HG03135 (cell line): Measurements from ENCODE around the gene CFTR.
"Not testable (repeated sequence)": the region's sequence is repeated elsewhere in the genome, so short reads cannot be mapped to it uniquely, and the experiment has no call there.

ENCODE experiments used
- ATAC-seq: cut with Tn5 transposase; IDR thresholded peaks from one replicate; pipeline ENCODE4 v1.9.1; 2021; ENCODE audit warnings: mild to moderate bottlenecking, moderate library complexity; ENCODE audit not compliant: unreplicated experiment

CFTR gene

DNA sequence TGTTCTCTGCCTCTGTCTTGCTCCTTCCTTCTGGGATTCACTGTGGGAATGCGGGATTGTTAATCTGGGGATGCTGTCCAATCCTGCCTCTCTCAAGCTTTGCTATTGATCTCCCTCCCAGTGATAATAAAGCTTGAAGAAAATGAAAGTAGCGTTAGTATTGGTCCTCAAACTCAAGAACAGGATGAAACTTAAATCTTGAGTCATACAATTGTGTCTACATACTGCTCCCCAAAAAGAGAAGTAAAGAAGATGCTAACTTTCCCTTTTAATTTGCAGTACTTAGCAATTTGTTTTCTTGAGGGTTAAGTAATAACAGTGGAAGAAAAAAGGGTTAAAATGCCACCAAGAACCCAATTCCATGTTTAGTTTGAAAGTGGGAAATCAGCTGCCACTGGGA is 13.6 kb downstream of the CFTR start:
- ATAC-seq: no peak

DNA sequence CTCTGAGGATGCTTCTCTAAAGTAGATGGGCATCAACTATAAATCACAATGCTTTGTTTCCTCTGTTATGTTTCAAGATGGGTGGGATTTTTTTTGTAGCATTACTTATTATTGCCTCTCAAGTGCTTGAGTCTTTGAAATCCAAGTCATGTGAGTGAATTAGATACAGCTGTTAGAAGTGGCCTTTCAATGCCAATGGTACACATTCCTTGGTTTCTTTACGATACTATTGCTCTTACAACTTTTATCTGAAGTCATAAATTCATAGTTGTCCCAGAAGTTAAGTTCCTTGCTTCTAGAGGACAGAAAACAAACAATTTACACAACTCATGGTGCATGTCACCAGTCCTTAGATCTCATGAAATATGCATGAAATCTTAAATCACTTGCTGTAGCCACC is 15.5 kb downstream of the CFTR start:
- no peak for ATAC-seq

DNA sequence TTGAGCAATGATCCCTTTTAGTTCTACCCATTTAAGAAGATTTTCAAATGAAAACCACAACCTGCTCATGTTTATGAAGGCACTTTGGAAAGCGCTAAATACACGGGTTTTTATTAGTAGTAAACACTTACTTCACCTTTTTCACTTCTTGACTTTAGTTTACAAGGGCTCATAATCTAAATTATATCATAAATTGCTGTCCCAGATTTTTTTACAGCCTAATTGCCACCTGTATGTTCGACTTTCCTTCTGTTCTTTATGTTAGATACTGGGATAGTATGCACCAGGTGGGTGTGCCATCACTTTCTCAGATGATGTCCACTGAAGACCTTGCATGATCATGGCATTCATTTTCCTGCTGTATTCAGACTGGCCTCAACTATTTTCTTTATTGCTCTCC is 22.5 kb downstream of the CFTR start:
- ATAC-seq: no peak

DNA sequence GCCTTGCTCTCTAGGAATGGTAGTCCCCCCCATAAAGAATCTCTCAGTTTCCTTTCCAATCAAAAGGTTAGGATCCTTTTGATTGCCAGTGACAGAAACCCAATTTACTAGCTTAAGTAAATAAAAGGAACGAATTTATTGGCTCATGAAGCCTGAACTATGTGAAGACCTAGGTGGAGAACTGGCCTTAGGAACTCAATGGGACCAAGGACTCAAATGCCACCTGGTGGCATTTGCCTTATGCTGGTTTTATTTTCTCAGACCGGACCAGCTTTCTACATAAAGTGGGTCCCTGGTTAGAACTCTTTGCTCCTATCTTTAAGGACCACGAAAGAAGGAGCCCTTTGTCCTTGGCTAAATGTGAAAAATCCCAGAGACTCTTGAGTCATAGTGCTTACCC is 25.4 kb downstream of the CFTR start:
- ATAC-seq: no peak

DNA sequence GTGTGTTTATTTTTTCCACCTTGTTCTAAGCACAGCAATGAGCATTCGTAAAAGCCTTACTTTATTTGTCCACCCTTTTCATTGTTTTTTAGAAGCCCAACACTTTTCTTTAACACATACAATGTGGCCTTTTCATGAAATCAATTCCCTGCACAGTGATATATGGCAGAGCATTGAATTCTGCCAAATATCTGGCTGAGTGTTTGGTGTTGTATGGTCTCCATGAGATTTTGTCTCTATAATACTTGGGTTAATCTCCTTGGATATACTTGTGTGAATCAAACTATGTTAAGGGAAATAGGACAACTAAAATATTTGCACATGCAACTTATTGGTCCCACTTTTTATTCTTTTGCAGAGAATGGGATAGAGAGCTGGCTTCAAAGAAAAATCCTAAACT is 28.9 kb downstream of the CFTR start:
- no peak for ATAC-seq

DNA sequence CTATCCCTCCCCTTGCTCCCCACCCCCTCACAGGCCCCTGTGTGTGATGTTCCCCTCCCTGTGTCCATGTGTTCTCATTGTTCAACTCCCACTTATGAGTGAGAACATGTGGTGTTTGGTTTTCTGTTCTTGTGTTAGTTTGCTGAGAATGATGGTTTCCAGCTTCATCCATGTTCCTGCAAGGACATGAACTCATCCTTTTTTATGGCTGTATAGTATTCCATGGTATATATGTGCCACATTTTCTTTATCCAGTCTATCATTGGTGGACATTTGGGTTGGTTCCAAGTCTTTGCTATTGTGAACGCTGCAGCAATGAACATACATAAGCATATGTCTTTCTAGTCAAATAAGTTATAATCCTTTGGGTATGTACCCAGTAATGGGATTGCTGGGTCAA is 37.4 kb downstream of the CFTR start:
- not testable (repeated sequence) for ATAC-seq

DNA sequence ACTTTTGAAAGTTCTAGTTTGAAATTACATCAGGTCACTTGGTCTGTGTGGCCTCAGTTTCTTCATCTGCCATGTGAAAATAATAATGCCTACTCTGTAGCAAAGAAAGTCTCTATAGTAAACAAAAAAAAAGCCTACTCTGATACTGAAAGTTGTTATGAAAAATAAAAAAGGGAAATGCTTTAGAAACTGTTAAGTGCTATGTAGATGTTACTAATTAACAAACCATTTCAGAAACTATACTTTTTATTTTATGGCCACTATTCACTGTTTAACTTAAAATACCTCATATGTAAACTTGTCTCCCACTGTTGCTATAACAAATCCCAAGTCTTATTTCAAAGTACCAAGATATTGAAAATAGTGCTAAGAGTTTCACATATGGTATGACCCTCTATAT is 50.6 kb downstream of the CFTR start:
- no peak for ATAC-seq

DNA sequence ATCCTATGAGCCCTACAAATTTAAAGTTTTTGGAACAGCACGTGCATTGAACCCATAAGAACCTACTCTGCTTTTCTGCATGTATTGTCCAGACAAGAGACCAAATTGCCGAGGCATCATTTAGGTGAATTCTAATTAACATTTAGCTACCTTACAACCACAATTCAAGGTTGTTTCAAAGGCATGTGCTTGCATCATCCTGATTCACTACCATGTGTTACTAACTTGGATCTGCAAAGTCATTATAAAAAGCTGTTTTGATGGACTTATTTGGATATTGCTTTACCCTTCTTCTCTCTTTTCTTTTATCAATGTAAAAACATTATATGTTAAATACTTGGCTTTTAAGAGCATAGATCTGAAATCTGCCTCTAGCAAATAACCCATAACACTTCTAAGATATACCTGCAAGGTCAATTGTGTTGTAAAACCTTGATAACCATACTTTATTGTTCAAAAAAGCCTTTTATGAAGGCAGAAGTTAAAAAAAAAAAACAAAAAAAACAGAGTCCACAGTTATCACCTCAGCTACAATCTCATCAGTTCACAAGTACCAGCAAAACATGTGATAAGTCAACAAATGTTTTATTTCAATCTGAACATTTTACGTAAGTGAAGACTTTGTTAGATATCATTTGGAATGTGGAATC is 51.9 kb downstream of the CFTR start:
- ATAC-seq: no peak

DNA sequence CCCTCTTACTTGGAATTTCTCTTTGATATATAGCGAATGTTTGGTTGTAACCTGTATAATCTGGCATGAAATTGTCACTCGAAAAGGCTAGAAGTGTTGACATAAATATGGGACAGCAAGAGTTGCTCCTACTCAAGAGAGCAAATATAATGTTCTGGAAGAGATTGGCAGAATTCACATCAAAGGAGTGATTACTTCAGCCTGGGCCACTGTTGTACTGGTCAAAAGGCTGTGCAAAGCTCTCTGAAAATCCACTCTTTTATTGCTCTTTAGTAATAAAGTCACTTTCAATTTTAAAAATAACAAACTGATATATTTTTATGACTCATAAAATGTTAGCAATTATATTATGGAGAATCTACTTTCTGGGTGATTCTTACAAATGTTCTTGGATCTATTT is 58.2 kb downstream of the CFTR start:
- ATAC-seq: no peak

DNA sequence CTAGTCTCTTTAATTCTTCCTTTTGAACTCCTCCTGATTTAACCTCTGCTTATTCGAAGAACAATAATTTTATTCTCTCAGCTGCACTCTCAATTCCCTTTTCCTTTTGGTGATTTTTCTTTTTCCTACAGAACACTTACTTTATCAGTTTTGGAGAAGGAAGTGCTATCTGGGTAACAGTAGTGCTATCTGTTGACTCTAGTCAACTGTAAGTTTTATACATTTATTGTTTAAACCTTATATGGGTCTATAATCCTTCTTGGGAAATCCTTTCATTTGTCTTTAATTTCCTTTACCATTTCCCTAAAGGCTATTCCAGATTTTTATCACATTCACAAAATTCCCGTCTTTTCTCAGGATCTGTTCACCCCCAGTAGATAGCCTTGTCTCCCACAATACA is 64.2 kb downstream of the CFTR start:
- no peak for ATAC-seq

DNA sequence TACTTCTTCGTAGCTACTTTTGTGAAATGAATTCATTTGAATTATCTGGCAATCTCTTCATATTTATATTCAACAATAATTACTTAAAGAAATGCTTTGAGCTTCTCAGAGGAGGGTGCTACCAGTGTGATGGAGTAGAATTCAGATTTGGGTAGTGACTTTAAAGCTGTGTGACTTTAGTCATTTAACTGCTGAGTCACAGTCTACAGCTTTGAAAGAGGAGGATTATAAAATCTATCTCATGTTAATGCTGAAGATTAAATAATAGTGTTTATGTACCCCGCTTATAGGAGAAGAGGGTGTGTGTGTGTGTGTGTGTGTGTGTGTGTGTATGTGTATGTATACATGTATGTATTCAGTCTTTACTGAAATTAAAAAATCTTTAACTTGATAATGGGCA is 68.2 kb downstream of the CFTR start:
- no peak for ATAC-seq

DNA sequence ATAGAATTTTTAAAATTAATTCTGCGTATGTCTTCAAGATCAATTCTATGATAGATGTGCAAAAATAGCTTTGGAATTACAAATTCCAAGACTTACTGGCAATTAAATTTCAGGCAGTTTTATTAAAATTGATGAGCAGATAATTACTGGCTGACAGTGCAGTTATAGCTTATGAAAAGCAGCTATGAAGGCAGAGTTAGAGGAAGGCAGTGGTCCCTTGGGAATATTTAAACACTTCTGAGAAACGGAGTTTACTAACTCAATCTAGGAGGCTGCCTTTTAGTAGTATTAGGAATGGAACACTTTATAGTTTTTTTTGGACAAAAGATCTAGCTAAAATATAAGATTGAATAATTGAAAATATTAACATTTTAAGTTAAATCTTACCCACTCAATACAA is 70.8 kb downstream of the CFTR start:
- no peak for ATAC-seq

DNA sequence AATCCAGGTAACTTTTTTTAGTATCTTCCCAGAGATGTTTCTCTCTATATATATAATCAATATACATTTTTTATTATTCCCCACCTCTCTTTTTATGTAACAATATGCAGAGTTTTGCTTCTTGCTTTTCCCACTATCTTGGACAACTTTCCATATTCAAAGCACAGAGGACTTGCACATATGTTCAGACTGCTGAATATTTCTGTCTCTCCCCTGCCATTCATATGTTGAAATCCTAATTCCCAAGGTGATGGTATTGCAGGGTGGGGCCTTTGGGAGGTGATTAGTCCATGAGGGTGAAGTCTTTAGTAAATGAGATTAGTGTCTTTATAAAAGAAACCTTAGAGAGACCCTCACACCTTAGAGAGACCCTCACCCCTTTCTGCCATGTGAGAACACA is 72.8 kb downstream of the CFTR start:
- no peak for ATAC-seq

DNA sequence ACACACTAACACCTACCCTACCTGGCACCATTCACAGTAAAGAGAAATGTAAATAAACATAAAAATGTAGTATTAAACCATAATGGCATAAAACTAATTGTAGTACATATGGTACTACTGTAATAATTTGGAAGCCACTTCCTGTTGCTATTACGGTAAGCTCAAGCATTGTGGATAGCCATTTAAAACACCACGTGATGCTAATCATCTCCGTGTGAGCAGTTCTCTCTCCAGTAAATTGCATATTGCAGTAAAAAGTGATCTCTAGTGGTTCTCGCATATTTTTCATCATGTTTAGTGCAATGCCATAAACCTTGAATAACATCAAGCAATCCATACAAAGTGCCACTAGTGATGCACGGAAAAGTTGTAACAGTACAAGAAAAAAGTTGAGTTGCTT is 75.4 kb downstream of the CFTR start:
- no peak for ATAC-seq

DNA sequence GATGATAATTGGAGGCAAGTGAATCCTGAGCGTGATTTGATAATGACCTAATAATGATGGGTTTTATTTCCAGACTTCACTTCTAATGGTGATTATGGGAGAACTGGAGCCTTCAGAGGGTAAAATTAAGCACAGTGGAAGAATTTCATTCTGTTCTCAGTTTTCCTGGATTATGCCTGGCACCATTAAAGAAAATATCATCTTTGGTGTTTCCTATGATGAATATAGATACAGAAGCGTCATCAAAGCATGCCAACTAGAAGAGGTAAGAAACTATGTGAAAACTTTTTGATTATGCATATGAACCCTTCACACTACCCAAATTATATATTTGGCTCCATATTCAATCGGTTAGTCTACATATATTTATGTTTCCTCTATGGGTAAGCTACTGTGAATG is 79.6 kb downstream of the CFTR start:
- no peak for ATAC-seq

DNA sequence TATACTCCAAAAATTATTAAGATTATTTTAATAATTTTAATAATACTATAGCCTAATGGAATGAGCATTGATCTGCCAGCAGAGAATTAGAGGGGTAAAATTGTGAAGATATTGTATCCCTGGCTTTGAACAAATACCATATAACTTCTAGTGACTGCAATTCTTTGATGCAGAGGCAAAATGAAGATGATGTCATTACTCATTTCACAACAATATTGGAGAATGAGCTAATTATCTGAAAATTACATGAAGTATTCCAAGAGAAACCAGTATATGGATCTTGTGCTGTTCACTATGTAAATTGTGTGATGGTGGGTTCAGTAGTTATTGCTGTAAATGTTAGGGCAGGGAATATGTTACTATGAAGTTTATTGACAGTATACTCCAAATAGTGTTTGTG is 80.2 kb downstream of the CFTR start:
- ATAC-seq: no peak

DNA sequence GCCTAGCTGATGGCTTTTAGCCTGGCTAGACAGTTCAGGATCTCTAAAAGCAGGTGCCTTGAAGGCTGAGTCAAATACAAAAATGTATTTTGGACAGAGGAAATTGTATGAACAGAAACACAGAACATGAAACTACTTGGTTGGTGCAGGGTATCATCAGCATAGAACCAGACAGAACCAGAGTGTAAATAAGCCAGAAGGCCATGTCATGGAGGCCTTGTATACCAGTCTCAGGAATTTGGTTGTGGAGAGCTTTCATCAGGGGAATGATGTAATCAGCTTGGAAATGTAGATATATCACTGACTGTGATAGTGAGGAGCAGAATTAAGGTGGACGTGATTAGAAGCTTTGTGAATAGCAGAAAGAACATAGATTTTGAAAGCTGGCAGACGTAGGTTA is 82.9 kb downstream of the CFTR start:
- no peak for ATAC-seq

DNA sequence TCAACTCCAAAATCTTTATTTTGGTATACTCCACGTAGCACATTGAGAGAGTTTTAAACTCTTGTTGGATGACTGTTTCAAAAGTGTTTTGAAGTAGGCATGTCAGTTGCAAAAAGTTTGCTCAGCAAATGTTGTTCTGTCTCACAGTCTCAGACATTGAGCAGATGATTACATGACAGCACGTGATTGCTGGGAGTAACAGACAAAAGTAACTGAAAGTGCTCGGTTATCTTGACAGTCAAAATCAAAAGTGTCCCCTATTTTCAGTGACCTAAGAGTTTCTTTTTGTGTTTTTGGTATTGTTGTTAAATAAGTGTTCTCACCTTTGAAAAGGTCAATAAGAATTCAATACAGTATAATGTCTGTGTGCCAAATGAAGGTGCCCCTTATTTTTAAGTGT is 84.3 kb downstream of the CFTR start:
- ATAC-seq: no peak

DNA sequence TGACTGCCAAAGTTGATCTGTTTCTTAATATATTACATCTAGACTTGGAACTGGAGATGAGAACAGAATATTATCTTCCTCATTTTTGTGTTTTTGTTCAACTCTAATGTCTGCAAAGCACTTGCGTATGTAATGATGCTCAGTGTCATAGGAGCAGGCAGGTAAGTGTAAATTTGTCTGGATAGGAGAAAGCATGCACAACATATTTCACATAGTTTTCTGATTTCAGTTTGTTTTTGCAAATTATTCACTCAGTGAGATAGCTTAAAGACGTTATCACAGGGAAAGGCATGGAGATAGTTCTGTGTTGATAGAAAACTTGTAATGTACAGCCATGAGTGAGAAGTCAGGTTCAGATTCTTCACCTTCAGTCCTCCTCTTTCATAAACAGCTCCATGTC is 84.8 kb downstream of the CFTR start:
- no peak for ATAC-seq

DNA sequence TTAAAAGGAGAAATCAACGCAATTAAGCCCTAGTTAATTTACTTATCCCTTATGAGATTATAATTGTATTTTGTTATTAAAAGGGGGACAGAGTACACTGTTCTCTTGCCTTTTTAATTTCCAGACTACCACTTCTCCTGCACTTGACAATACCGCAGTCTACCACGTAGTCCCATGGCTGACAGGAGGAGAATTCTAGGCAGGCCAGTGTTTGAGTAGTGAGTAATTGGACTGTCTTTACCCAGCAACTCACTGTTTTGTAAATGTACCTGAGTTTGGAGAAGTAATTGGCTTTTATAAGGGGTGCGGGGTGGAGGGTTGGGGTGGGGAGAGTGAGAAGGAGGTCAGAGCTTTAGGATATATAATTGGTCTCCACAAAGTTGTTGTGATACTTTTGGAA is 85.4 kb downstream of the CFTR start:
- ATAC-seq: no peak

DNA sequence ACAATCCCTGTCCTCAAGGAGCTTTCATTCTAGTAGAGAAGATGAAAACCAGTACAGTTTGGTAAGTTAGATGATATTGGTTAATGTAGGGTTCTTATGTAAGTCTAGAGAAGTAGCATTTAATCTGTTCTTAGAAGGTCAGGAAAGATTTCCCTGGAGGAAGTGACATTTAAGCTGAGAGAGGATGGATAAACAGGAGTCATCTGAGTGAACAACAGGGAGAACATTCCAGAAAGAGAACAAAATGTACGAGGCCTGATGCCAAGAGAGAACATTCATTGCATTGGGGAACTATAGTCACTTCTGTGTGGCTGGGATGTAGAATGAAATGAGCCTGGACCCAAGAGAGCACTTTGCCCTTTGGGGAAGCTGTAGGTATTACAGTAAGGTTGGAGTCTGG is 88.0 kb downstream of the CFTR start:
- no peak for ATAC-seq

DNA sequence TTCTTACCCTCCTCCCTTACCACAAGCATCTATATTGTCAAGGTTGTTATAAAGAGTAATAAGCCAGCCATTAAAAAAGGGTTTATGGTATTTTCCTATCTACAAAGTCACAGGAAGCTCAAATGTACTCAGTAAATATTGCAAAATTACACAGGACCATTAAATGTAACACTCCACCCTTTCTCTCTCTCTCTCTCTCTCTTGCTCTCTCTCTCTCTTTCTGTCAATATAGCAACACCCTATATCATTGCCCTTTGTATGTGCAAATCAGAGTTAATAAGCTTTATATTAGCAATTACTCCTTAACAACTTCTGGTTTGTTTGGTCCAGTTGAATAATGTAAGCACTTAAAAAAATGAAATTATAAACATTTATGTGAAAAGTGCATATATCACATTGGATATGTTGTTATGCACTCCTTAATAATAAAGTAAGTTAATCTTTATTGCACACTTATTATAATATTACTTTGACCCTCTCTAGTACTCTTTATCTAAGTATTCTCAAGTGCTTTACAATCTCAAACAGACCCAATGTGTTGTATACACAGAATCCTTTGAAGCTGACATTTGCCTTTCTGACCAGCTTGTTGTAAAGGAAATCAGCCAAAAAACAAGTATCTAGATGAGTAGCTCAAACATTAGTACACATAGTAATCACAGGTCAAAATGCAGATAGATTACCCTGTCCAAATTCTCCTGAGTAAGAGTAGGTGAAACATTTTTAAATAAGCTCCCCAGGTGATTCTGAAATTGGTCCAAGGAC is 93.2 kb downstream of the CFTR start:
- no peak for ATAC-seq

DNA sequence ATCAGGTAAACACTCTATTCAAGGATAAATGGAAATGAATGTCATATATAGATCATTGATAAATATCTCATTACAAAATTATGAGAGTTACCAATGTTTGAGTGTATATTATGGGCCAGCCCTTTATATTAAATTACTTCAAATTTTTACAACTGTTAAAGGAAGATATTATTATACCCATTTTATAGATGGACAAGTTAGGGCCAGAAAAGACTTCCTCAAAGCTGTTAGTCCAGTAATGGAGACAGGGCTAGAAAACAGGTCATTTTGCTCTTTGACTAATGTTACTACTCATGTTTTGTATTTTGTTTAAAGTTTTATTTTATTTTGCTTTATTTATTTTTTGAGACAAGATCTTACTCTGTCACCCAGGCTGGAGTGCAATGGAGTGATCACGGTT is 101.6 kb downstream of the CFTR start:
- ATAC-seq: no peak
